Endothelial cell of umbilical vein (primary cell): ENCODE results near the gene NSA2. TPM values are rescaled to one million over a fixed set of nuclear protein-coding genes. Genes with fewer than 3 reads are reported as not detected.

Experiments used
- BruUV-seq: library from RNA; stranded (reverse); fragments of 400-500 nt; replicated peaks from 2 replicates; lab custom pipeline; 2021; lab: Mats Ljungman, UMichigan
- CTCF ChIA-PET: fragments of 300-600, 350-600 bp; sonication (Branson Sonifier 250); formaldehyde crosslinking; loops from one replicate; lab custom pipeline; 2021; ENCODE audit warnings: antibody characterized with exemption, inconsistent platforms; lab: Charles Lee
- POLR2A ChIA-PET: fragments of 300-600, 350-600 bp; sonication (Branson Sonifier 250); formaldehyde crosslinking; loops from one replicate; lab custom pipeline; 2021; ENCODE audit warnings: antibody characterized with exemption, inconsistent platforms; lab: Charles Lee
- DNase-seq: peaks from one replicate; pipeline ENCODE4 v3.0.0-alpha.2; 2011; ENCODE audit warnings: low read depth, low spot score
- FAIRE-seq: peaks from 2 replicates; lab custom pipeline; 2011; peaks lifted over from hg19 to GRCh38; lab: Jason Lieb, UNC
- H2AFZ ChIP-seq: 2 replicates; pipeline ENCODE4 v1.6.0; 2012; ENCODE audit warnings: low read depth, low read length, control low read depth, inconsistent platforms
- H3K27ac ChIP-seq: 2 replicates; pipeline ENCODE4 v1.5.1; 2011; ENCODE audit warnings: low read depth, mild to moderate bottlenecking, control low read depth, low read length, moderate library complexity; ENCODE audit not compliant: insufficient read depth
- H3K27me3 ChIP-seq, 2 experiments: 2 replicates each; pipeline versions ENCODE4 v1.6.0 to v1.6.1; 2011; ENCODE audit warnings: low read length in 2 of 2, mixed read lengths in 1 of 2; ENCODE audit not compliant: control insufficient read depth in 2 of 2, insufficient read depth in 2 of 2
- H3K36me3 ChIP-seq, 2 experiments: 2 replicates in 1 of 2; 3 replicates in 1 of 2; pipeline ENCODE4 v1.5.1; 2011; ENCODE audit warnings: low read length in 2 of 2, mild to moderate bottlenecking in 1 of 2, moderate library complexity in 1 of 2; ENCODE audit not compliant: control insufficient read depth in 2 of 2, insufficient read depth in 2 of 2; ENCODE audit errors: extremely low read depth in 1 of 2
- H3K4me1 ChIP-seq: 3 replicates; pipeline ENCODE4 v1.5.1; 2011; ENCODE audit warnings: mild to moderate bottlenecking, low read length; ENCODE audit not compliant: control insufficient read depth, insufficient read depth; ENCODE audit errors: extremely low read depth
- H3K4me2 ChIP-seq: 2 replicates; pipeline ENCODE4 v1.6.1; 2011; ENCODE audit warnings: low read length, control low read depth, mixed read lengths; ENCODE audit not compliant: insufficient read depth
- H3K4me3 ChIP-seq, 3 experiments: fragments of 200-600 bp in 1 of 3; sonication (generic), shearing (Covaris generic) in 1 of 3; replicated peaks in 1 of 3; 2 replicates each; pipeline ENCODE4 v1.5.1; 2011 to 2016; ENCODE audit warnings: control low read depth in 3 of 3, low read length in 3 of 3, mild to moderate bottlenecking in 2 of 3, inconsistent platforms in 1 of 3, low read depth in 1 of 3, moderate library complexity in 1 of 3; ENCODE audit not compliant: insufficient read depth in 1 of 3
- H3K79me2 ChIP-seq: 2 replicates; pipeline ENCODE4 v1.6.0; 2012; ENCODE audit warnings: low read length, inconsistent platforms; ENCODE audit not compliant: control insufficient read depth, insufficient read depth
- H3K9ac ChIP-seq: replicated peaks from 2 replicates; pipeline ENCODE3; 2011; ENCODE audit warnings: low read length, control low read depth; ENCODE audit not compliant: insufficient read depth; ENCODE audit errors: extremely low read depth
- H3K9me1 ChIP-seq: replicated peaks from 3 replicates; pipeline ENCODE4 v1.6.0; 2011; ENCODE audit warnings: mild to moderate bottlenecking, low read length; ENCODE audit not compliant: control insufficient read depth, insufficient read depth; ENCODE audit errors: extremely low read depth
- H3K9me3 ChIP-seq: replicated peaks from 2 replicates; pipeline ENCODE4 v1.5.1; 2012; ENCODE audit warnings: low read length, inconsistent platforms; ENCODE audit not compliant: control insufficient read depth, insufficient read depth
- H4K20me1 ChIP-seq: replicated peaks from 2 replicates; pipeline ENCODE3; 2011; ENCODE audit warnings: mild to moderate bottlenecking, low read length; ENCODE audit not compliant: control insufficient read depth, insufficient read depth; ENCODE audit errors: extremely low read depth
- EZH2 ChIP-seq: IDR thresholded peaks from 2 replicates; pipeline ENCODE4 v1.6.1; 2012; ENCODE audit warnings: borderline replicate concordance, low read depth, mild to moderate bottlenecking, moderate library complexity, low read length, inconsistent platforms; ENCODE audit not compliant: severe bottlenecking
- FOS ChIP-seq: IDR thresholded peaks from 2 replicates; pipeline ENCODE4 v1.6.1; 2011; ENCODE audit warnings: mild to moderate bottlenecking, low read length, moderate library complexity, borderline replicate concordance; ENCODE audit not compliant: insufficient read depth
- GATA2 ChIP-seq: IDR thresholded peaks from 2 replicates; pipeline ENCODE4 v1.7.0; 2011; ENCODE audit warnings: low read depth, mild to moderate bottlenecking, moderate library complexity, mixed read lengths, low read length; ENCODE audit not compliant: insufficient read length, insufficient read depth
- JUN ChIP-seq: IDR thresholded peaks from 2 replicates; pipeline ENCODE4 v1.6.1; 2011; ENCODE audit warnings: borderline replicate concordance, low read depth; ENCODE audit not compliant: insufficient read length, insufficient read depth
- MYC ChIP-seq: IDR thresholded peaks from one replicate; pipeline ENCODE4 v1.6.1; 2011; ENCODE audit warnings: mild to moderate bottlenecking, low read depth, low read length
- POLR2A ChIP-seq: IDR thresholded peaks from 2 replicates; pipeline ENCODE4 v1.6.1; 2012; ENCODE audit warnings: low read depth, mild to moderate bottlenecking, control low read depth, low read length
- POLR2AphosphoS5 ChIP-seq: IDR thresholded peaks from 2 replicates; pipeline ENCODE4 v1.6.1; 2012; ENCODE audit warnings: low read depth, mild to moderate bottlenecking, control low read depth, low read length, moderate library complexity; ENCODE audit not compliant: insufficient read depth
- dilution Hi-C: fragments of 300-500 bp; cut with MboI; formaldehyde crosslinking; loops from one replicate; pipeline ENCODE4 v1.15.0; 2019; ENCODE audit warnings: low sequenced_read_pairs; ENCODE audit not compliant: extremely low pct_ligation_motif_present
- intact Hi-C: fragments of 100-400 bp; cut with micrococcal nuclease; formaldehyde crosslinking; loops from one replicate; pipeline ENCODE4 v1.10.0; 2022
- polyA plus RNA-seq, 4 experiments: library from polyadenylated mRNA; depleted of rRNA in 3 of 4; stranded (reverse) in 3 of 4; unstranded in 1 of 4; fragments of >200 nt; gene quantifications; 2 replicates each; pipeline versions ENCODE4 v1.2.1 to v1.2.3, GENCODE V29; 2011 to 2012; ENCODE audit warnings: missing spikeins in 1 of 4
- total RNA-seq: library from RNA; stranded (reverse); gene quantifications from 2 replicates; pipeline ENCODE4 v1.2.3, GENCODE V29; 2021
- TF ChIP-seq, protein P1 (sequence below), 2 donors: IDR thresholded peaks; 1 replicate in 1 of 2; 2 replicates in 1 of 2; pipeline ENCODE4 v1.5.1; 2011; ENCODE audit warnings: low read length in 2 of 2, mild to moderate bottlenecking in 2 of 2, moderate library complexity in 2 of 2, control low read depth in 1 of 2, inconsistent platforms in 1 of 2, low read depth in 1 of 2; ENCODE audit not compliant: insufficient read depth in 1 of 2; ENCODE audit errors: extremely low read depth in 1 of 2
- TF ChIP-seq, protein P2 (sequence below): IDR thresholded peaks from 2 replicates; pipeline ENCODE4 v1.6.1; 2011; ENCODE audit not compliant: insufficient read depth, insufficient read length

The NSA2 gene
- total and polyA plus RNA-seq, 2 donors (not counting 3 experiments of a cell fraction or from before 2014, with no cell fraction given): 20.7 to 73.8 TPM

DNA sequence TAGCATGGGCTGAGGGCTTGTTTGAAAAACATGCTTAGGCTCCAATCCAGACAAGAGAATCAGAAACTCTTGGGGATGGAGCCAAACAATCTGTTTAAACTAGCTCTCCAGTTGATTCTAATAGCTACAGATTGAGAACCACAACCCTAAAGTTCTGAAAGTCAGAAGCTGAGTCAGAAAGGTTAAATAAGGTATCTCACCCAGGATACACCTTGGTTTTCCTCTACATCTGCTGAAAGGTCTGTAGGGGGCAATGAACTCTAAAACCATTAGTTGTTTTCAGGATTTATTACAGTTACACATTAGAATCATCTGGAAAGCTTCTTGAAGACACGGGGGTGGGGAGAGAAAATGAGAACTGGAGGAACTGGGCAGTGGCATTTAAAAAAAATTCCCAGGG, 5.8 kb upstream of the NSA2 start:
- peaks cover 2% of the 10 kb centered on the region for H4K20me1 ChIP-seq
- H3K79me2 ChIP-seq: peaks cover 21% of the 10 kb centered on the region
- H3K9me1 ChIP-seq: no peaks in the 10 kb centered on the region
- H2AFZ ChIP-seq: no peak overlapping the region
- dilution Hi-C loops (no loop called here), intact Hi-C loops (no loop called here)
- BruUV-seq: no TSS peak
- TF ChIP-seq GATA2 (no peak), FOS (no peak), EZH2 (no peak), JUN (no peak), POLR2AphosphoS5 (no peak), MYC (no peak), POLR2A (no peak)
- TF ChIP-seq, protein P1, sequence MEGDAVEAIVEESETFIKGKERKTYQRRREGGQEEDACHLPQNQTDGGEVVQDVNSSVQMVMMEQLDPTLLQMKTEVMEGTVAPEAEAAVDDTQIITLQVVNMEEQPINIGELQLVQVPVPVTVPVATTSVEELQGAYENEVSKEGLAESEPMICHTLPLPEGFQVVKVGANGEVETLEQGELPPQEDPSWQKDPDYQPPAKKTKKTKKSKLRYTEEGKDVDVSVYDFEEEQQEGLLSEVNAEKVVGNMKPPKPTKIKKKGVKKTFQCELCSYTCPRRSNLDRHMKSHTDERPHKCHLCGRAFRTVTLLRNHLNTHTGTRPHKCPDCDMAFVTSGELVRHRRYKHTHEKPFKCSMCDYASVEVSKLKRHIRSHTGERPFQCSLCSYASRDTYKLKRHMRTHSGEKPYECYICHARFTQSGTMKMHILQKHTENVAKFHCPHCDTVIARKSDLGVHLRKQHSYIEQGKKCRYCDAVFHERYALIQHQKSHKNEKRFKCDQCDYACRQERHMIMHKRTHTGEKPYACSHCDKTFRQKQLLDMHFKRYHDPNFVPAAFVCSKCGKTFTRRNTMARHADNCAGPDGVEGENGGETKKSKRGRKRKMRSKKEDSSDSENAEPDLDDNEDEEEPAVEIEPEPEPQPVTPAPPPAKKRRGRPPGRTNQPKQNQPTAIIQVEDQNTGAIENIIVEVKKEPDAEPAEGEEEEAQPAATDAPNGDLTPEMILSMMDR (IDR thresholded peaks at IDR 0.05; ENCODE audit: extremely low read depth in 1 of 2, insufficient read depth in 1 of 2, low read depth in 1 of 2, low read length in 2 of 2): no peak
- TF ChIP-seq, protein P2, sequence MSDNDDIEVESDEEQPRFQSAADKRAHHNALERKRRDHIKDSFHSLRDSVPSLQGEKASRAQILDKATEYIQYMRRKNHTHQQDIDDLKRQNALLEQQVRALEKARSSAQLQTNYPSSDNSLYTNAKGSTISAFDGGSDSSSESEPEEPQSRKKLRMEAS: no peak
- no peak overlapping the region for H3K4me2 ChIP-seq
- DNase-seq (no peak), FAIRE-seq (no peak)
- H3K27me3 ChIP-seq: no peaks in the 10 kb centered on the region
- H3K36me3 ChIP-seq: peaks cover 2 to 5% of the 10 kb centered on the region in 2 experiments
- no peak overlapping the region for H3K4me3 ChIP-seq
- H3K4me1 ChIP-seq: peaks cover 9% of the 10 kb centered on the region
- CTCF ChIA-PET: interaction anchor here (0.8 to 1.5 kb wide), 3 partner anchors 28 to 164 kb away, joined by 3 to 5 read pairs (median 3); no protein-coding TSS in a partner anchor
- POLR2A ChIA-PET: no interaction called here
- H3K9ac ChIP-seq: no peak overlapping the region
- no peaks in the 10 kb centered on the region for H3K9me3 ChIP-seq
- no peak overlapping the region for H3K27ac ChIP-seq
